ENCODE results near the gene CNTNAP1.

DNA sequence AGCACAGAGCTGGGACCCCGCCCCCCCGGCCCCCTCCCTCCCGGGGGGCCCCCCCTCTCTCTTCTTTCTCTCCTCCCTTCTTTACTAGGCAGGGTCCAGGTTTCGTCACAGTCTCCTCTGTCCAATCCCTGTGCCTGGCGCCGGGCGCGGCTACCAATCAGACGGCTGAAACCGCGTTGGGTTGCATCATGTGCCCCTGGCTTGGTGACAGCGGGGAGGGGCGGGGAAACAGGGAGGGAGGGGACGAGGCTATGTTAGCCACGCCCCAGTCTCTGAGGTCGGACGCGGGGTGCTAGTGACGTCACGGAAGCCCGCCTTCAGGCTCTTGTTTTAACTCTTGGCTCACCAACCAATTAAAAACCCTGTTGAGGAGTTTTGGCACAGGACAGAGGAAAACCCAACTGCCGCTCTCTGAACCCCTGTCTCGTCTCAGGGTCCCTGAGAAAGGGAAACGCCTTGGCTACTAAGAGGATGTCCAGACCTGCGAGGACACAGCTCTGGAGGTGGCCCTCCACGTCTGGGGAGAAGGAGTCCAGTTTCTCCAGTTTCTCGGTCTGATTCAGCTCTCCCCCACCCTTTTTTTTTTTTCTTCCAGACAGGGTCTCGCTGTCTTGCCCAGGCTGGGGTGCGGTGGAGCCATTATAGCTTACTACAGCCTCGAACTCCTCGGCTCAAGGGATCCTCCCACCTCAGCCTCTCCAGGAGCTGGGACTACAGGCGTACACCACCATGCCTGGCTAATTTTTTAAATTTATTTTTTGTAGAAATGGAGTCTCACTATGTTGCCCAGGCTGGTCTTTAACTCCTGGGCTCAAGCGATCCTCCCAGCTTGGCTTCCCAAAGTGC lies 5.1 kb upstream of the CNTNAP1 start:
- TF ChIP-seq POLR2A (IDR thresholded peaks at IDR 0.05) = no peak
- TF ChIP-seq, protein P1, sequence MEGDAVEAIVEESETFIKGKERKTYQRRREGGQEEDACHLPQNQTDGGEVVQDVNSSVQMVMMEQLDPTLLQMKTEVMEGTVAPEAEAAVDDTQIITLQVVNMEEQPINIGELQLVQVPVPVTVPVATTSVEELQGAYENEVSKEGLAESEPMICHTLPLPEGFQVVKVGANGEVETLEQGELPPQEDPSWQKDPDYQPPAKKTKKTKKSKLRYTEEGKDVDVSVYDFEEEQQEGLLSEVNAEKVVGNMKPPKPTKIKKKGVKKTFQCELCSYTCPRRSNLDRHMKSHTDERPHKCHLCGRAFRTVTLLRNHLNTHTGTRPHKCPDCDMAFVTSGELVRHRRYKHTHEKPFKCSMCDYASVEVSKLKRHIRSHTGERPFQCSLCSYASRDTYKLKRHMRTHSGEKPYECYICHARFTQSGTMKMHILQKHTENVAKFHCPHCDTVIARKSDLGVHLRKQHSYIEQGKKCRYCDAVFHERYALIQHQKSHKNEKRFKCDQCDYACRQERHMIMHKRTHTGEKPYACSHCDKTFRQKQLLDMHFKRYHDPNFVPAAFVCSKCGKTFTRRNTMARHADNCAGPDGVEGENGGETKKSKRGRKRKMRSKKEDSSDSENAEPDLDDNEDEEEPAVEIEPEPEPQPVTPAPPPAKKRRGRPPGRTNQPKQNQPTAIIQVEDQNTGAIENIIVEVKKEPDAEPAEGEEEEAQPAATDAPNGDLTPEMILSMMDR (IDR thresholded peaks at IDR 0.05) = no peak
